ENCODE data around the gene DDX19B.

The DDX19B gene

GRCh38 chr16:70381604-70382342 lies 82.8 kb downstream of the DDX19B start:
- TF ChIP-seq CTCF (IDR thresholded peaks at IDR 0.05; ENCODE audit: borderline replicate concordance, control extremely low read depth, extremely low read depth, insufficient read depth, missing control alignments), result no peak
- in situ Hi-C loops (cut with MboI; ENCODE audit: low sequenced_read_pairs, unreplicated experiment), result no loop called here
- no peak for DNase-seq (ENCODE audit: low spot score)

- no peak for TF ChIP-seq CTCF (IDR thresholded peaks at IDR 0.05; ENCODE audit: borderline replicate concordance, control extremely low read depth, extremely low read depth, insufficient read depth, missing control alignments)
- DNase-seq (ENCODE audit: low spot score), result no peak
- in situ Hi-C loops (cut with MboI; ENCODE audit: low sequenced_read_pairs, unreplicated experiment), result no loop called here
Observed at GRCh38 chr16:70383421-70383960, 84.5 kb downstream of the DDX19B start.
